Nephron (organoid): ENCODE results near the gene CDC20.

Source experiments
- H3K27ac Mint-ChIP-seq, 3 experiments: 2 replicates each; pipeline ENCODE4 v1.8.0; 2020; ENCODE audit warnings: mixed read lengths in 3 of 3, mild to moderate bottlenecking in 2 of 3, moderate library complexity in 1 of 3
- H3K27me3 Mint-ChIP-seq: 2 replicates; pipeline ENCODE4 v1.8.0; 2021; ENCODE audit warnings: low read depth, mild to moderate bottlenecking, moderate library complexity, mixed read lengths
- H3K36me3 Mint-ChIP-seq: 2 replicates; pipeline ENCODE4 v1.8.0; 2020; ENCODE audit warnings: low read depth, mixed read lengths
- H3K4me1 Mint-ChIP-seq: 2 replicates; pipeline ENCODE4 v1.8.0; 2020; ENCODE audit warnings: mixed read lengths
- H3K4me3 Mint-ChIP-seq, 3 experiments: 2 replicates each; pipeline ENCODE4 v1.8.0; 2020; ENCODE audit warnings: mild to moderate bottlenecking in 3 of 3, mixed read lengths in 3 of 3, moderate library complexity in 2 of 3
- H3K9me3 Mint-ChIP-seq: 2 replicates; pipeline ENCODE4 v1.8.0; 2020; ENCODE audit warnings: mixed read lengths
- TF ChIP-seq, protein P1 (sequence below), 3 experiments: fragments of 200-600 bp; sonication (generic); IDR thresholded peaks; one replicate each; pipeline ENCODE4 v1.5.0; 2021; ENCODE audit warnings: antibody characterized with exemption in 3 of 3; ENCODE audit not compliant: unreplicated experiment in 3 of 3

The CDC20 gene

DNA sequence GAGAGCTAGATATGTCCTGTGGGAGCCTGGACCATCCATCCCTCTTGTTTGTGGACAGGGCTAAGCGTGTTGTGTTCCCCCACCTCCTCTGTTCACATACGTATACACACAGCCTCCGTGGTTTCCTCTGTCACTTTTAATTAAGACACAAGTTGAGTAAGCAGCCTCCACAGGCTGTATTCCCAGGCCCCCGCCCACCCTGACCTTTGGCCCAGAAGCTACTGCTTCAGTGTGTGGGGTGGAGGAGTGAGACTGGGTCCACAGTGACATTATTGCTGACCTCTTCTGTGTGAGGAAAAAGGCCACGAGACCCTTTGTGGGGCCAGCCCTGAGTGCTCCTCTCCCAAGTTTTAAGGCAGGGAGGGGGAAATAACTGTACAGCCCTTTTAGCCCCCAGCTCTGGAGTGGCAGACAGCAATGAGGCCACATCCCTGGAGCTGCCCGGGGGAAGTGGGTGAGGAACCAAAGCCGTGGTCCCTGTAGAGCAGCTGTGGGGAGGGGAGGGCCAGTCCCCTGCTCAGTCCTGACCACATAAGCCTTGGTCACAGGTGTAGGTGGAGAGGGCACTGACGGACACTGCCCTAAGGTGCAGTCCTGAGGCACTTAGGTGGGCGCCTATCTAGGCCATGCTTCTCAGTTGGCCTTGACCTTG is 4.6 kb downstream of the CDC20 start:
- Mint-ChIP-seq H3K36me3 (peaks cover 54% of the 10 kb centered on the region), H3K9me3 (no peaks in the 10 kb centered on the region), H3K4me3 (peak overlapping the region; percentile 47 to 52 (median 52)), H3K27ac (peak overlapping the region in 1 of 3 experiments; percentile 77), H3K4me1 (peaks cover 49% of the 10 kb centered on the region), H3K27me3 (no peaks in the 10 kb centered on the region)
- TF ChIP-seq, protein P1, sequence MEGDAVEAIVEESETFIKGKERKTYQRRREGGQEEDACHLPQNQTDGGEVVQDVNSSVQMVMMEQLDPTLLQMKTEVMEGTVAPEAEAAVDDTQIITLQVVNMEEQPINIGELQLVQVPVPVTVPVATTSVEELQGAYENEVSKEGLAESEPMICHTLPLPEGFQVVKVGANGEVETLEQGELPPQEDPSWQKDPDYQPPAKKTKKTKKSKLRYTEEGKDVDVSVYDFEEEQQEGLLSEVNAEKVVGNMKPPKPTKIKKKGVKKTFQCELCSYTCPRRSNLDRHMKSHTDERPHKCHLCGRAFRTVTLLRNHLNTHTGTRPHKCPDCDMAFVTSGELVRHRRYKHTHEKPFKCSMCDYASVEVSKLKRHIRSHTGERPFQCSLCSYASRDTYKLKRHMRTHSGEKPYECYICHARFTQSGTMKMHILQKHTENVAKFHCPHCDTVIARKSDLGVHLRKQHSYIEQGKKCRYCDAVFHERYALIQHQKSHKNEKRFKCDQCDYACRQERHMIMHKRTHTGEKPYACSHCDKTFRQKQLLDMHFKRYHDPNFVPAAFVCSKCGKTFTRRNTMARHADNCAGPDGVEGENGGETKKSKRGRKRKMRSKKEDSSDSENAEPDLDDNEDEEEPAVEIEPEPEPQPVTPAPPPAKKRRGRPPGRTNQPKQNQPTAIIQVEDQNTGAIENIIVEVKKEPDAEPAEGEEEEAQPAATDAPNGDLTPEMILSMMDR (IDR thresholded peaks at IDR 0.05; ENCODE audit: unreplicated experiment in 3 of 3) = no peak

DNA sequence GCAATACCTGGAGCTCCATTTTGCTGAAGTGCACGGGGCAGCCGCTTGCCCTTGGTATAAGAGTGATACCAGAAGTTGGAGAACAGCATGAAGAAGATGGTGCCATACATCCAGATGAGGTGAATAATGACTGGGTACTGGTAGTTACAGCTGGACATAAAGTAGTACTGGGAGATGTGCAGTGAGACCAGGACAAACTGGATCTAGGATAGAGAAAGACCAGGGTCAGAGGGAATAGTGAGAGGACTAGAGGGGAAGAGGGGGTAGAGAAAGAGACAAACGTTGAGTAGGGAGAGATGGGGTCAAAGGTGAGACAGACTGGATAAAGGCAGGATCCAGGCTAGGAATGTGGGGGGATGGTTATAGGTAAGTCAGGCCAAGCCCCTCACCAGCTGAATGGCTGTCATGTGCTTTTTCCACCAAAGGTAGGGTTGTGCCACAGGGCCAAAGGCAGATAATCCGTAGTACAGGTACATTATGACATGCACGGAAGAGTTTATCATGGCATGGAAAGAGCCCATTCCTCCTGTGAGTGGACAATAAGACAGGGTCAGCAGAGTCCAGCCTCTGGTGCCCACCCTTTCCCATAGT is 5.2 kb downstream of the CDC20 start:
- Mint-ChIP-seq H3K27ac (no peak overlapping the region), H3K4me1 (peaks cover 47% of the 10 kb centered on the region), H3K4me3 (peak overlapping the region; percentile 3 to 52 (median 33)), H3K9me3 (no peaks in the 10 kb centered on the region), H3K27me3 (no peaks in the 10 kb centered on the region), H3K36me3 (peaks cover 54% of the 10 kb centered on the region)
- TF ChIP-seq, protein P1 (IDR thresholded peaks at IDR 0.05; ENCODE audit: unreplicated experiment in 3 of 3) = no peak

DNA sequence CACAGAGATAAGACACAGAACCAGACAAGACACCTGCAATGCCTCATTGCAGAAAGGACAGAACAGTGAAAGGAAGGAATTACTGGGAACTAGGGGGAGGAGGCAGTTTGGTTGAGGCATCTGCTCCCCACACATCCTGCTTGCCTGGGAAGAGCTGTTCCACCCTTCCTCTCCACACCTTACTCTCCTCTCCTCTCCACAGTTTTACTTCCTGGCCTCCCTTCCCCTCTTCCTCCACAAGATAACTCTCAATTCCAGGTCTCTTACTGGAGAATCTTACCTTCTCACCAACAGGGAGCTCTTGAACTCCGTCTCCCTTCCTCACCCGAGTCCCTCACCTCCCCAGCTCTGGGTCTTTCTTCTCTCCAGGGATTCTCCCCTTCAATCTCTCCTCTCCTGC is 6.9 kb downstream of the CDC20 start:
- TF ChIP-seq, protein P1 (IDR thresholded peaks at IDR 0.05; ENCODE audit: unreplicated experiment in 3 of 3) = no peak
- H3K27me3 Mint-ChIP-seq = no peaks in the 10 kb centered on the region
- H3K4me3 Mint-ChIP-seq = peak overlapping the region; percentile 69 to 84 (median 81)
- H3K9me3 Mint-ChIP-seq = no peaks in the 10 kb centered on the region
- peak overlapping the region; percentile 1 to 16 (median 7) for H3K27ac Mint-ChIP-seq
- peaks cover 48% of the 10 kb centered on the region for H3K36me3 Mint-ChIP-seq
- H3K4me1 Mint-ChIP-seq = peaks cover 37% of the 10 kb centered on the region

DNA sequence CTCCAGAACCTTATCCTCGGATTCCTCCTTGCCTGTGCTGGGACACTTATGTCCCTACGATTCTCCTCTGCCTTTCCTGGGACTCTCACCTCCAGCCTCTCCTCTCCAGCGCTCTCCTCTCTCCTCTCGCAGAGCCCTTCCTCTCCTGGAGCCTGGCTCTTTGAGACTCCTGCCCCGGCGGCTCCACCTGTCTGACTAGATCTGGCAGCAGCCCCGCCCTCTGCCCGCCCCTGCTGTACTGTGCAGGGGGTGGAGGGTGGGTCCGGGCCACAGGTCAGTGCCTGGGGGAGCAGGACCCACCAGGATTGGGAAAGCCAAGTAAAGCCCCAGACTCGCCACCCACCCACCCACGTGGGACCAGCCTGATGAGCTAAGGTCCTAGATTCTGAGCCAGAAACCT is 7.4 kb downstream of the CDC20 start:
- H3K36me3 Mint-ChIP-seq = peaks cover 44% of the 10 kb centered on the region
- H3K9me3 Mint-ChIP-seq = no peaks in the 10 kb centered on the region
- TF ChIP-seq, protein P1 (IDR thresholded peaks at IDR 0.05; ENCODE audit: unreplicated experiment in 3 of 3) = no peak
- peaks cover 34% of the 10 kb centered on the region for H3K4me1 Mint-ChIP-seq
- H3K4me3 Mint-ChIP-seq = peak overlapping the region; percentile 83 to 85 (median 84)
- H3K27ac Mint-ChIP-seq = peak overlapping the region in 1 of 3 experiments; percentile 62
- H3K27me3 Mint-ChIP-seq = no peaks in the 10 kb centered on the region

DNA sequence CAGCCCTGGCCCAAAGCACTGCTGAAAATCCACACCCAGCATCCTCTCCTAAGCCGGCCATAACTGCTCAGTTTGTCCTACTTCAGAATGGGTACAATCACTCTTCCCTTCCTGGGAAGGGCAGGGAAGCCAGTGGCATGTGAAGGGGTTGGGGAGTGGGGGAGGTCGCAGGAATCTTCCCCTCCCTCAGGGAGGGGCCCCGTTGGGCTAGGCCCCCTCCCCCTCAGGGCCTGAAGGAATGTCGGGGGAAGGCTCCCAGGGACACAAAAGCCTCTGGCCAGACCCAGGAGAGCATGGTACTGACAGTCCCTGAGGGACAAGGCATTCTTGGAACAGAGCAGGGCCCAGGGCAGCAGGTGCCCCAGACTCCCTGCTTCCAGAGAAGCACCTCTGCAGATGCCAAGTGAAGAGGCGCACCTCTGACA is 7.8 kb downstream of the CDC20 start:
- H3K36me3 Mint-ChIP-seq = peaks cover 40% of the 10 kb centered on the region
- H3K27me3 Mint-ChIP-seq = no peaks in the 10 kb centered on the region
- TF ChIP-seq, protein P1 (IDR thresholded peaks at IDR 0.05; ENCODE audit: unreplicated experiment in 3 of 3) = no peak
- peaks cover 30% of the 10 kb centered on the region for H3K4me1 Mint-ChIP-seq
- H3K4me3 Mint-ChIP-seq = peak overlapping the region; percentile 83 to 85 (median 84)
- H3K27ac Mint-ChIP-seq = peak overlapping the region in 1 of 3 experiments; percentile 32
- H3K9me3 Mint-ChIP-seq = no peaks in the 10 kb centered on the region
